Suprapubic skin (tissue), 3 donors: ENCODE measurements around the gene UBN2.
"Not testable (repeated sequence)": the region's sequence is repeated elsewhere in the genome, so short reads cannot be mapped to it uniquely, and the experiment has no call there.

Experiments used
- CTCF ChIP-seq, 2 donors: fragments of 200-600 bp in 1 of 2; fragments of 450-650 bp in 1 of 2; sonication (generic) in 1 of 2; IDR thresholded peaks; one replicate each; pipeline ENCODE4 v1.5.1; 2016 to 2019; ENCODE audit warnings: antibody characterized with exemption in 2 of 2, mild to moderate bottlenecking in 1 of 2, moderate library complexity in 1 of 2
- POLR2A ChIP-seq, 2 donors: fragments of 450-650 bp; IDR thresholded peaks; one replicate each; pipeline ENCODE4 v1.6.1; 2017; ENCODE audit warnings: antibody characterized with exemption in 2 of 2, mild to moderate bottlenecking in 2 of 2, moderate library complexity in 2 of 2

GRCh38 chr7:139213489-139213888 lies 17.5 kb upstream of the UBN2 start:
- TF ChIP-seq CTCF, POLR2A (IDR thresholded peaks at IDR 0.05): not testable (repeated sequence)
